ENCODE measurements around the gene CYP11A1.

GRCh38 chr15:74376226-74376625, 8.8 kb upstream of the CYP11A1 start:
- TF ChIP-seq BACH1 (IDR thresholded peaks at IDR 0.05; ENCODE audit: borderline replicate concordance), result no peak
- no peak for TF ChIP-seq EGR1 (IDR thresholded peaks at IDR 0.05; ENCODE audit: borderline replicate concordance in 1 of 2, low read depth in 2 of 2, low read length in 2 of 2)
- TF ChIP-seq CBFB (IDR thresholded peaks at IDR 0.05; ENCODE audit: low read depth), result no peak
- no peak for TF ChIP-seq MAX (IDR thresholded peaks at IDR 0.05; ENCODE audit: low read depth, low read length)
- TF ChIP-seq, protein P1, sequence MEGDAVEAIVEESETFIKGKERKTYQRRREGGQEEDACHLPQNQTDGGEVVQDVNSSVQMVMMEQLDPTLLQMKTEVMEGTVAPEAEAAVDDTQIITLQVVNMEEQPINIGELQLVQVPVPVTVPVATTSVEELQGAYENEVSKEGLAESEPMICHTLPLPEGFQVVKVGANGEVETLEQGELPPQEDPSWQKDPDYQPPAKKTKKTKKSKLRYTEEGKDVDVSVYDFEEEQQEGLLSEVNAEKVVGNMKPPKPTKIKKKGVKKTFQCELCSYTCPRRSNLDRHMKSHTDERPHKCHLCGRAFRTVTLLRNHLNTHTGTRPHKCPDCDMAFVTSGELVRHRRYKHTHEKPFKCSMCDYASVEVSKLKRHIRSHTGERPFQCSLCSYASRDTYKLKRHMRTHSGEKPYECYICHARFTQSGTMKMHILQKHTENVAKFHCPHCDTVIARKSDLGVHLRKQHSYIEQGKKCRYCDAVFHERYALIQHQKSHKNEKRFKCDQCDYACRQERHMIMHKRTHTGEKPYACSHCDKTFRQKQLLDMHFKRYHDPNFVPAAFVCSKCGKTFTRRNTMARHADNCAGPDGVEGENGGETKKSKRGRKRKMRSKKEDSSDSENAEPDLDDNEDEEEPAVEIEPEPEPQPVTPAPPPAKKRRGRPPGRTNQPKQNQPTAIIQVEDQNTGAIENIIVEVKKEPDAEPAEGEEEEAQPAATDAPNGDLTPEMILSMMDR (IDR thresholded peaks at IDR 0.05 in 2 of 3, conservative IDR thresholded peaks at IDR 0.05 in 1 of 3; ENCODE audit: control insufficient read depth in 2 of 3, extremely low read depth in 1 of 3, insufficient read depth in 1 of 3, low read depth in 3 of 3, low read length in 3 of 3), result no peak
- TF ChIP-seq EZH2 (IDR thresholded peaks at IDR 0.05; ENCODE audit: borderline replicate concordance, control insufficient read depth, low read depth, low read length), result no peak
- TF ChIP-seq TARDBP (IDR thresholded peaks at IDR 0.05; ENCODE audit: borderline replicate concordance), result no peak
- no peak for TF ChIP-seq NBN (IDR thresholded peaks at IDR 0.05)
- no peak for TF ChIP-seq RAD21 (IDR thresholded peaks at IDR 0.05; ENCODE audit: insufficient read depth, low read depth, low read length)
- no peak for TF ChIP-seq TAF1 (IDR thresholded peaks at IDR 0.05; ENCODE audit: borderline replicate concordance, low read depth, low read length)
- no peak for TF ChIP-seq ZNF274 (IDR thresholded peaks at IDR 0.05; ENCODE audit: insufficient read depth, insufficient read length)
- TF ChIP-seq POLR2AphosphoS2 (IDR thresholded peaks at IDR 0.05; ENCODE audit: low read depth, low read length), result no peak
- TF ChIP-seq NRF1 (conservative IDR thresholded peaks at IDR 0.05; ENCODE audit: low read depth, low read length), result no peak
